KOPT-K1 (cell line): ENCODE results near the gene NTMT2.

ENCODE experiments used
- H3K27ac ChIP-seq: fragments of 200-600 bp; sonication (generic); 2 replicates; pipeline ENCODE4 v1.5.1; 2016; ENCODE audit warnings: antibody characterized with exemption, mild to moderate bottlenecking, low read depth, low read length; ENCODE audit not compliant: poor library complexity, severe bottlenecking
- H3K36me3 ChIP-seq: fragments of 200-600 bp; sonication (generic); 2 replicates; pipeline ENCODE4 v1.5.1; 2017; ENCODE audit warnings: antibody characterized with exemption, mild to moderate bottlenecking, low read length, moderate library complexity; ENCODE audit not compliant: insufficient read depth
- H3K9me3 ChIP-seq: fragments of 200-600 bp; sonication (generic); 2 replicates; pipeline ENCODE4 v1.5.1; 2017; ENCODE audit warnings: antibody characterized with exemption, low read length, mild to moderate bottlenecking; ENCODE audit not compliant: insufficient read depth, poor library complexity, severe bottlenecking

Gene NTMT2

DNA sequence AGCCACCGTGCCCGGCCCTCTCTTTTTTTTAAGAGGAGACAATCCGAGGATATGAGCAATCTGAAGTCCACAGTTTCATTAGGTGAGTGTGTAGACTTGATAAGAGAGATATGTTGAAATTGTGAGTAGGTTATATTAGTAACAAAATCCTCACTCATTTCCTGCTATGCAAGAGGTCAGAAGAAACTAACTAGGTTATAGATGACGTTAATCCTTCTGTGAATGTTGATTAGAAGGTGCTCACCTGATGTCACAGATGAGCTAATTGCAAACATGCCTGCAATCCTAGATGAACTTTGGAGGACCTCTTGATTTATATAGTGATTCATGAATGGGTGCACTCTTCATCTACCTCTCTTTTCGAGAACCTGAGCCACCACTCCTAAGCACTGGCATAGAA lies 29.3 kb downstream of the NTMT2 start:
- no peaks in the 10 kb centered on the region for H3K36me3 ChIP-seq
- H3K27ac ChIP-seq, result no peak overlapping the region
- peaks cover 20% of the 10 kb centered on the region for H3K9me3 ChIP-seq

DNA sequence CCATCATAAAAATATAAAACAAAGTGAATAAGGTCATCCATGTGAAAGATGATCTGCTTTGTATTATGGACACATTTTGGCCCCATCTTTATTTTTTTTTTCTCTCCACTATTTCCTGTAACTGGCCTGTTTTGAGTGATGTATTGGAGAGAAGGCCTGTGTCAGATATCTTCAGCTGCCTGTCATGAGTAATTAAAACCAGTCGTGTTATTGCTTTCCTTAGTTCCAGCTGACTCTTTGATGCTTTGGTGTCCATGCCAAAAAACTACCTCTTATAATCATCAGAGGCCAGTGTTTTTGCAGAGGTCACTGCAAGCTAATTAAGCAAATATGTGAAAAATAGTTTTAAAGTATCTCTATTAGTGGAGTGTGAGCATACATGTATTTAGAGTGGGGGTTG lies 29.7 kb downstream of the NTMT2 start:
- H3K9me3 ChIP-seq, result peaks cover 17% of the 10 kb centered on the region
- H3K36me3 ChIP-seq, result no peaks in the 10 kb centered on the region
- H3K27ac ChIP-seq, result no peak overlapping the region

GRCh38 chr1:170176772-170177171 lies 31.0 kb downstream of the NTMT2 start:
- Histone ChIP-seq H3K27ac (no peak overlapping the region), H3K36me3 (no peaks in the 10 kb centered on the region), H3K9me3 (peaks cover 6% of the 10 kb centered on the region)

GRCh38 chr1:170182442-170182841 lies 36.7 kb downstream of the NTMT2 start:
- no peak overlapping the region for H3K27ac ChIP-seq
- no peaks in the 10 kb centered on the region for H3K36me3 ChIP-seq
- H3K9me3 ChIP-seq, result no peaks in the 10 kb centered on the region

- peaks cover 4% of the 10 kb centered on the region for H3K9me3 ChIP-seq
- no peaks in the 10 kb centered on the region for H3K36me3 ChIP-seq
- H3K27ac ChIP-seq, result no peak overlapping the region
These were observed 46.8 kb downstream of the NTMT2 start for GRCh38 chr1:170192546-170192945.

DNA sequence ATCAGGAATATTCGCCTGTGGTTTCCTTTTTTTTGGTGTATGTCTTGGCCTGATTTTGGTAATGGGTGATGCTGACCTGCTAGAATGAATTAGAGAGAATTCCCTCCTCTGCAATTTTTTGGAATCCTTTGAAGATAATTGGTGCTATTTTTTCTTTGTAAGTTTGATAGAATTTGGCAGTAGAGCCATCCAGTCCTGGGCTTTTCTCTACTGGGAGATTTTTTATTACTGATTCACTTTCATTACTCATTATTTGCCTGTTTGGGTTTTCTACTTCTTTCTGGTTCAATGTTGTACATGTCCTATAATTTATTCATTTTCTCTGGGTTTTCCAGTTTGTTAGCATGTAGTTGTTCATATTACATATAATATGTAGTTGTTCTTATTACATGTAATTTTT lies 48.7 kb downstream of the NTMT2 start:
- Histone ChIP-seq H3K36me3 (no peaks in the 10 kb centered on the region), H3K9me3 (peaks cover 4% of the 10 kb centered on the region), H3K27ac (no peak overlapping the region)

- H3K9me3 ChIP-seq, result no peaks in the 10 kb centered on the region
- H3K36me3 ChIP-seq, result no peaks in the 10 kb centered on the region
- no peak overlapping the region for H3K27ac ChIP-seq
These were observed 50.9 kb downstream of the NTMT2 start for GRCh38 chr1:170196490-170197236.

GRCh38 chr1:170198090-170198489 lies 52.3 kb downstream of the NTMT2 start:
- Histone ChIP-seq H3K36me3 (no peaks in the 10 kb centered on the region), H3K27ac (no peak overlapping the region), H3K9me3 (no peaks in the 10 kb centered on the region)

GRCh38 chr1:170198584-170198983 lies 52.8 kb downstream of the NTMT2 start:
- no peaks in the 10 kb centered on the region for H3K36me3 ChIP-seq
- no peak overlapping the region for H3K27ac ChIP-seq
- H3K9me3 ChIP-seq, result no peaks in the 10 kb centered on the region

GRCh38 chr1:170200161-170200560 lies 54.4 kb downstream of the NTMT2 start:
- Histone ChIP-seq H3K27ac (no peak overlapping the region), H3K36me3 (no peaks in the 10 kb centered on the region), H3K9me3 (no peaks in the 10 kb centered on the region)

GRCh38 chr1:170200621-170201397 lies 55.0 kb downstream of the NTMT2 start:
- H3K36me3 ChIP-seq, result no peaks in the 10 kb centered on the region
- no peak overlapping the region for H3K27ac ChIP-seq

GRCh38 chr1:170203693-170204092 lies 57.9 kb downstream of the NTMT2 start:
- Histone ChIP-seq H3K36me3 (no peaks in the 10 kb centered on the region), H3K9me3 (no peaks in the 10 kb centered on the region), H3K27ac (no peak overlapping the region)

More at GRCh38 chr1:170200621-170201397, 55.0 kb downstream of the NTMT2 start:
- H3K9me3 ChIP-seq, result no peaks in the 10 kb centered on the region

- Histone ChIP-seq H3K27ac (no peak overlapping the region), H3K9me3 (no peaks in the 10 kb centered on the region), H3K36me3 (no peaks in the 10 kb centered on the region)
These were observed 58.4 kb downstream of the NTMT2 start for GRCh38 chr1:170204121-170204520.

- H3K9me3 ChIP-seq, result no peaks in the 10 kb centered on the region
- no peaks in the 10 kb centered on the region for H3K36me3 ChIP-seq
- H3K27ac ChIP-seq, result no peak overlapping the region
These were observed 59.5 kb downstream of the NTMT2 start for GRCh38 chr1:170205301-170205700.

DNA sequence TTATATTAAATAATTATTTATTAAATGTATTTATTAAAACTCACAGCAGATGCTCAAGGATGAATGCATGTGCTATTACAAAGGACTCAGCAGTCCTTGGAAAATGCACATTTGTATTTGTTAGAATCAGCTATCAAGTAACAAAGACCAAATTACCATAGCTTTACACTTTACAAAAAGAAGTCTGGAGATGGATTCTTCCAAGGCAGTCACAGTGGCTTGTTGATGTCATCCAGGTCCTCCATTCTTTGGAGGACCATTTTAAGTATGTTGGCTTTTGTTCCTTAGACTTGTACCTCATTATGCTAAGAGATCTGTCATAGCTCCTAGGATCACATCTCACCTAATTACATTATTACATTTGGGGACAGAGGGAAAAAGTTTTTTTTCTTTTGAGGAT lies 63.4 kb downstream of the NTMT2 start:
- Histone ChIP-seq H3K9me3 (no peaks in the 10 kb centered on the region), H3K27ac (no peak overlapping the region), H3K36me3 (no peaks in the 10 kb centered on the region)

DNA sequence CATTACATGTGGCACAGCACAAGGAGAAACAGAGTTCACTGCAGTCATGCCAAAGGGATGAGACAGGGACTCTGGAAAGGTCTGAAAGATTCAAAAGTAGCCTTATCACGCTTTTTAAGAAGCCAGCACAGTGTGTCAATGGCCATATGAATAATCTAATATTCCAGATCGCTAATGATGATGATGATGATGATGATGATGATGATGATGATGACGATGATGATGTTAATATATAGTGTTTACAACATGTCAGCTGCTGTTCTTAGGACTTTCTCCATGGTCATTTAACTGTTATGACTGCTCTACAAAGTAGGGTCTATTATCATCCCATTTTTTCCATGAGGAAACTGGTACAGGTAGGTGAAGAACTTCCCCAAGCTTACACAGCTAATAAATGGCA lies 64.4 kb downstream of the NTMT2 start:
- Histone ChIP-seq H3K36me3 (no peaks in the 10 kb centered on the region), H3K9me3 (no peaks in the 10 kb centered on the region), H3K27ac (no peak overlapping the region)
